Kidney (tissue), 14 donors: ENCODE results near the gene SPSB3. TPM values are rescaled to one million over a fixed set of nuclear protein-coding genes. Genes with fewer than 3 reads are reported as not detected.

Experiments
- DNase-seq, 5 donors: peaks; one replicate each; pipeline ENCODE4 v3.0.0-alpha.2; 2013 to 2020
- FAIRE-seq: peaks from 2 replicates; lab custom pipeline; 2012; peaks lifted over from hg19 to GRCh38; lab: Jason Lieb, UNC
- H3K27ac ChIP-seq, 2 donors: one replicate each; pipeline ENCODE4 v1.7.0; 2013; ENCODE audit warnings: low read depth in 2 of 2, low read length in 2 of 2, inconsistent platforms in 1 of 2
- H3K27me3 ChIP-seq: one replicate; pipeline ENCODE4 v1.7.1; 2013; ENCODE audit warnings: low read length, inconsistent platforms; ENCODE audit not compliant: control insufficient read depth, insufficient read depth
- H3K36me3 ChIP-seq, 3 donors: one replicate each; pipeline versions ENCODE4 v1.7.0 to v1.7.1; 2013; ENCODE audit warnings: low read length in 3 of 3, control low read depth in 1 of 3, inconsistent platforms in 1 of 3; ENCODE audit not compliant: insufficient read depth in 3 of 3, control insufficient read depth in 2 of 3
- H3K4me1 ChIP-seq, 3 donors: one replicate each; pipeline versions ENCODE4 v1.7.0 to v1.7.1; 2013; ENCODE audit warnings: low read length in 3 of 3, inconsistent platforms in 1 of 3, low read depth in 1 of 3; ENCODE audit not compliant: control insufficient read depth in 2 of 3, insufficient read depth in 2 of 3
- H3K4me3 ChIP-seq, 3 donors: one replicate each; pipeline versions ENCODE4 v1.7.0 to v1.8.1; 2013; ENCODE audit warnings: low read length in 3 of 3, control low read depth in 1 of 3, inconsistent platforms in 1 of 3
- H3K9ac ChIP-seq, 3 donors: one replicate each; pipeline versions ENCODE4 v1.7.0 to v1.7.1; 2013; ENCODE audit warnings: low read length in 3 of 3, control low read depth in 1 of 3, inconsistent platforms in 1 of 3
- H3K9me3 ChIP-seq, 3 donors: one replicate each; pipeline versions ENCODE4 v1.7.0 to v1.7.1; 2013; ENCODE audit warnings: low read length in 3 of 3, control low read depth in 1 of 3, inconsistent platforms in 1 of 3; ENCODE audit not compliant: control insufficient read depth in 2 of 3, insufficient read depth in 1 of 3
- intact Hi-C: fragments of 100-400 bp; cut with DNase I; formaldehyde crosslinking; loops from one replicate; pipeline ENCODE4 v1.11.1; 2022
- polyA plus RNA-seq: library from polyadenylated mRNA; stranded (reverse); fragments of 350-450 nt; fragmentation: Illumina TruSeq; extraction: RNeasy Lipid Tissue Mini Kit (QIAGEN cat#74804); gene quantifications from one replicate; pipeline ENCODE4 v1.2.3, GENCODE V29; 2014; ENCODE audit warnings: low read depth, low replicate concordance; ENCODE audit not compliant: insufficient read depth
- total RNA-seq: library from RNA; stranded (reverse); fragmentation: NEBNext Ultra II Directional; extraction: Animal tissue kit (Norgen Biotek cat#: 25700); gene quantifications from one replicate; pipeline ENCODE4 v1.2.1, GENCODE V29; 2021
- TF ChIP-seq, protein P1 (sequence below): IDR thresholded peaks from 3 replicates; pipeline ENCODE4 v1.5.1; 2012; ENCODE audit warnings: mild to moderate bottlenecking, moderate library complexity, borderline replicate concordance; ENCODE audit not compliant: insufficient read depth; ENCODE audit errors: extremely low read depth
- donor health status: control.
- donor health status: control.
- donor health status: control.
- donor health status: control.
- donor health status: control.
- donor health status: DM: yes; HTN: yes; CAD: no.
- donor health status: Normal renal cell carcinoma (clear cell type).

The SPSB3 gene
- total and polyA plus RNA-seq, 2 donors from 2014 or later: 55.1 to 57.7 TPM

GRCh38 chr16:1763521-1764511 is 18.6 kb downstream of the SPSB3 start:
- H3K36me3 ChIP-seq: peaks cover 0 to 14% (median 10%) of the 10 kb centered on the region in 3 donors
- no peaks in the 10 kb centered on the region for H3K9me3 ChIP-seq
- no peak overlapping the region for H3K9ac ChIP-seq
- DNase-seq (peak in 4 of 5 donors; percentile 67 to 85 (median 78)), FAIRE-seq (no peak)
- no peak overlapping the region for H3K4me3 ChIP-seq
- no peak overlapping the region for H3K27ac ChIP-seq
- H3K4me1 ChIP-seq: no peaks in the 10 kb centered on the region
- no peaks in the 10 kb centered on the region for H3K27me3 ChIP-seq
- TF ChIP-seq, protein P1, sequence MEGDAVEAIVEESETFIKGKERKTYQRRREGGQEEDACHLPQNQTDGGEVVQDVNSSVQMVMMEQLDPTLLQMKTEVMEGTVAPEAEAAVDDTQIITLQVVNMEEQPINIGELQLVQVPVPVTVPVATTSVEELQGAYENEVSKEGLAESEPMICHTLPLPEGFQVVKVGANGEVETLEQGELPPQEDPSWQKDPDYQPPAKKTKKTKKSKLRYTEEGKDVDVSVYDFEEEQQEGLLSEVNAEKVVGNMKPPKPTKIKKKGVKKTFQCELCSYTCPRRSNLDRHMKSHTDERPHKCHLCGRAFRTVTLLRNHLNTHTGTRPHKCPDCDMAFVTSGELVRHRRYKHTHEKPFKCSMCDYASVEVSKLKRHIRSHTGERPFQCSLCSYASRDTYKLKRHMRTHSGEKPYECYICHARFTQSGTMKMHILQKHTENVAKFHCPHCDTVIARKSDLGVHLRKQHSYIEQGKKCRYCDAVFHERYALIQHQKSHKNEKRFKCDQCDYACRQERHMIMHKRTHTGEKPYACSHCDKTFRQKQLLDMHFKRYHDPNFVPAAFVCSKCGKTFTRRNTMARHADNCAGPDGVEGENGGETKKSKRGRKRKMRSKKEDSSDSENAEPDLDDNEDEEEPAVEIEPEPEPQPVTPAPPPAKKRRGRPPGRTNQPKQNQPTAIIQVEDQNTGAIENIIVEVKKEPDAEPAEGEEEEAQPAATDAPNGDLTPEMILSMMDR: no peak
- intact Hi-C loops: no loop called here

DNA sequence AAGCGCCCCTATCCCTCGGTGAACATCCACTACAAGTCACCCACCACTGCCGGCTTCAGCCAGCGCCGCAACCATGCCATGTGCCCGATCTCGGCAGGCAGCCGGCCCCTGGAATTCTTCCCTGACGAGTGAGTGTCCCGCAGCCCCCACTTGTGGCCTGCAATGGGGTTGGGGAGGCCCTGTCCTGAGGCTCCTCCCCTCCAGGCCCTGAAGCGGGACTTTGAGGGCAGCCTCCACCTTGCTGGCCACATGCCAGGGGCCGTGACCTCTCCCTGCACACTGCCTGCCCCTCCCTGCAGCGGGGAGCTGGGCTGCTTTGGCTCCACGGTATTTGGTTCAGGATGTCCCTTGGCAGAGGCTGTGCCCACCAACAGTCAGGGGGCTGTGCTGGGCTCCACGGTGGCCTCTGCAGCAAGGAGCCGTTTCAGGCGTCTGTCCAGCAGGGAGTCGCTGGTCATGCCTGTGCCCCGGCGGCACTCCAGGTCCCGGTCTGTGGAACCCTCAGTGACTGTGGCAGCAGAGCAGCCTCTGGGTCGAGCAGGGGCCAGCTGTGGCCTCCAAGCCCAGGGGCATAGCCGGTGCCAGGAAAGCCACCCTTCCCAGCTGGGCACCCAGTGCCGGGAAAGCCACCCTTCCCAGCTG is 19.4 kb downstream of the SPSB3 start:
- DNase-seq (peak in 3 of 5 donors; percentile 11 to 66 (median 36)), FAIRE-seq (no peak)
- no peaks in the 10 kb centered on the region for H3K4me1 ChIP-seq
- TF ChIP-seq, protein P1: no peak
- H3K9ac ChIP-seq: no peak overlapping the region
- H3K9me3 ChIP-seq: no peaks in the 10 kb centered on the region
- no peak overlapping the region for H3K4me3 ChIP-seq
- H3K36me3 ChIP-seq: peaks cover 0 to 14% (median 10%) of the 10 kb centered on the region in 3 donors
- H3K27me3 ChIP-seq: no peaks in the 10 kb centered on the region
- no peak overlapping the region for H3K27ac ChIP-seq
- intact Hi-C loops: no loop called here

- Histone ChIP-seq H3K4me3 (no peak overlapping the region), H3K9me3 (no peaks in the 10 kb centered on the region), H3K4me1 (no peaks in the 10 kb centered on the region), H3K27me3 (no peaks in the 10 kb centered on the region), H3K36me3 (peaks cover 0 to 14% (median 9%) of the 10 kb centered on the region in 3 donors), H3K27ac (no peak overlapping the region), H3K9ac (no peak overlapping the region)
- peak in 4 of 5 donors; percentile 4 to 52 (median 27) for DNase-seq
- intact Hi-C loops: no loop called here
- TF ChIP-seq, protein P1: no peak
- FAIRE-seq: no peak
These were observed 20.0 kb downstream of the SPSB3 start for GRCh38 chr16:1762196-1762878.
